ENCODE measurements around the gene HOXD10. TPM values are rescaled to one million over a fixed set of nuclear protein-coding genes. Genes with fewer than 3 reads are reported as not detected.
A peak's percentile ranks its signal among the peaks of the same experiment; 100 is the strongest.

Gene HOXD10
- total and polyA plus RNA-seq, 9 of the 15 experiments (the other 6 are each of a cell fraction or from before 2014, with no cell fraction given) = not detected

GRCh38 chr2:176111309-176111663 is 5.3 kb upstream of the HOXD10 start (continued):
- no peak for TF ChIP-seq THAP7 (CRISPR knock-in tag; IDR thresholded peaks at IDR 0.05)
- no peak for TF ChIP-seq ZNF551 (CRISPR knock-in tag; IDR thresholded peaks at IDR 0.05)
- TF ChIP-seq MEIS2 (IDR thresholded peaks at IDR 0.05; ENCODE audit: partially characterized antibody) = no peak
- no peak for TF ChIP-seq YBX1 (IDR thresholded peaks at IDR 0.05)
- no peak for TF ChIP-seq ZBTB11 (CRISPR knock-in tag; IDR thresholded peaks at IDR 0.05)
- TF ChIP-seq BRCA1 (IDR thresholded peaks at IDR 0.05) = no peak
- TF ChIP-seq BRCA1 (CRISPR knock-in tag; IDR thresholded peaks at IDR 0.05) = no peak
- no peak for TF ChIP-seq TCF7 (IDR thresholded peaks at IDR 0.05; ENCODE audit: borderline replicate concordance)
- no peak for TF ChIP-seq BRF1 (IDR thresholded peaks at IDR 0.05; ENCODE audit: borderline replicate concordance, extremely low read depth, insufficient read length)
- no peak for TF ChIP-seq SMARCA5 (IDR thresholded peaks at IDR 0.05)
- 0 out of 2 replicates have a peak, but pooled peaks have one; percentile 42 for TF ChIP-seq XRCC5 (IDR thresholded peaks at IDR 0.05; ENCODE audit: low read depth, low read length)
- no peak for TF ChIP-seq CBX3 (IDR thresholded peaks at IDR 0.05; ENCODE audit: borderline replicate concordance in 1 of 2, low read length in 2 of 2)
- no peak for TF ChIP-seq HDAC3 (IDR thresholded peaks at IDR 0.05; ENCODE audit: borderline replicate concordance, partially characterized antibody)
- peak; percentile 34 for TF ChIP-seq ZFP36 (IDR thresholded peaks at IDR 0.05; ENCODE audit: low read depth, low read length, partially characterized antibody)
- TF ChIP-seq HNRNPLL (IDR thresholded peaks at IDR 0.05; ENCODE audit: low read depth, low read length, poor library complexity, severe bottlenecking) = no peak
- 0 out of 2 replicates have a peak, but pooled peaks have one; percentile 11 for TF ChIP-seq TEAD4 (IDR thresholded peaks at IDR 0.05; ENCODE audit: low read length)
- TF ChIP-seq TEAD4 (CRISPR knock-in tag; IDR thresholded peaks at IDR 0.05; ENCODE audit: borderline replicate concordance) = no peak
- no peak for TF ChIP-seq KAT2B (IDR thresholded peaks at IDR 0.05; ENCODE audit: low read depth, low read length)
- no peak for TF ChIP-seq RBBP5 (IDR thresholded peaks at IDR 0.05; ENCODE audit: borderline replicate concordance, insufficient read depth, low read length, poor library complexity, severe bottlenecking)
- no peak for TF ChIP-seq TEAD2 (tag; IDR thresholded peaks at IDR 0.05)
- no peak for TF ChIP-seq ZNF77 (CRISPR knock-in tag; IDR thresholded peaks at IDR 0.05)
- peak; percentile 79 to 90 (median 84) for TF ChIP-seq CTCF (IDR thresholded peaks at IDR 0.05 in 2 of 3, conservative IDR thresholded peaks at IDR 0.05 in 1 of 3; ENCODE audit: insufficient read depth in 2 of 3, low read depth in 1 of 3, low read length in 3 of 3)
- no peak for TF ChIP-seq TFAP4 (CRISPR knock-in tag; IDR thresholded peaks at IDR 0.05; ENCODE audit: borderline replicate concordance)
